Measurements from ENCODE around the gene PSEN2. TPM values are rescaled to one million over a fixed set of nuclear protein-coding genes. Genes with fewer than 3 reads are reported as not detected.

PSEN2 gene
- 10 to 100 TPM; 45.3 to 78.3 TPM for total RNA-seq

DNA sequence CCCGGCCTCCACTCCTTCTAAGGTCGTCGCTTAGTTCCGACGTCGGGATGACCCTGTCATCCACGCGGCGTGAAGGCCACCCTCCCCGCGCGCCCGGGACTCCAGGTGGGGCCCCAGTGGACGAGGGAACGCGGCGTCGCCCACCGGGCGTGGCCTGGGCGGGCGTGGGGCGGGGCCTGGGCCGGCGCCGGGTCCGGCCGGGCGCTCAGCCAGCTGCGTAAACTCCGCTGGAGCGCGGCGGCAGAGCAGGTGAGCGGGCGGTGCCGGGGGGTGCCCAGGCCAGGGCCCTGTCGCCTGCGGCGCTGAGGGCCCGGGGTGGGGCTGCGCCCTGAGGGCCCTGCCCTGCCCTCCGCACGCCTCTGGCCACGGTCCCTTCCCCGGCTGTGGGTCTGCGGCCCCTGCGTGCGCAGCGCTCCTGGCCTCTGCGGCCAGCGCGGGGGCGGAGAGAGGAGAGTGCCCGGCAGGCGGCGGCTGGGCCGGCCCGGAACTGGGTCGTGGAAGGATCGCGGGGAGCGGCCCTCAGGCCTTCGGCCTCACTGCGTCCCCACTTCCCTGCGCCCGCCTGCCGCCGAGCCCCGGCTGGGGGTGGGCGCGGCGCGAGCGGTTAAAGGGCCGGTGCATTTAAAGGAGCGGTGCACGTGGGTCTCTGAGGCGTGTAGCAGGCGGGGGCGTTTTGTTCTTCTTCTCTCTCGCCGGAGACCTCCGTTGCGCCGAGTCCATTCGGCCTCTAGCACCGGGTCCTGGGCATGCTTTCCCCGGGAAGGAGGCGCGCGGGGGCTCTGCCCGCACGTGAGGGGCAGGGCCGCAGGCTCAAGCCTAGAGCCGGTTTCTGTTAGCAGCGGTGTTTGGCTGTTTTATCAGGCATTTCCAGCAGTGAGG is at the start of gene PSEN2:
Gene PSEN2, plus strand, starts transcription at position 216 of the 879 bp plus-strand sequence. CDS start 11,292 bp downstream, outside the sequence.
- no peaks in the 10 kb centered on the region for H3K36me3 ChIP-seq
- H3K9me3 ChIP-seq, result no peaks in the 10 kb centered on the region
- H3K27ac ChIP-seq, result peak within 1 kb of the TSS; percentile 66 to 83
- intact Hi-C loops (cut with DNase I), result loop anchor here (2.0 kb wide), 1 partner anchor 66 kb away; no protein-coding TSS in a partner anchor
- no peak for TF ChIP-seq POLR2AphosphoS5 (IDR thresholded peaks at IDR 0.05)
- peak; percentile 49 for TF ChIP-seq POLR2A (IDR thresholded peaks at IDR 0.05)
- TF ChIP-seq, protein P1, sequence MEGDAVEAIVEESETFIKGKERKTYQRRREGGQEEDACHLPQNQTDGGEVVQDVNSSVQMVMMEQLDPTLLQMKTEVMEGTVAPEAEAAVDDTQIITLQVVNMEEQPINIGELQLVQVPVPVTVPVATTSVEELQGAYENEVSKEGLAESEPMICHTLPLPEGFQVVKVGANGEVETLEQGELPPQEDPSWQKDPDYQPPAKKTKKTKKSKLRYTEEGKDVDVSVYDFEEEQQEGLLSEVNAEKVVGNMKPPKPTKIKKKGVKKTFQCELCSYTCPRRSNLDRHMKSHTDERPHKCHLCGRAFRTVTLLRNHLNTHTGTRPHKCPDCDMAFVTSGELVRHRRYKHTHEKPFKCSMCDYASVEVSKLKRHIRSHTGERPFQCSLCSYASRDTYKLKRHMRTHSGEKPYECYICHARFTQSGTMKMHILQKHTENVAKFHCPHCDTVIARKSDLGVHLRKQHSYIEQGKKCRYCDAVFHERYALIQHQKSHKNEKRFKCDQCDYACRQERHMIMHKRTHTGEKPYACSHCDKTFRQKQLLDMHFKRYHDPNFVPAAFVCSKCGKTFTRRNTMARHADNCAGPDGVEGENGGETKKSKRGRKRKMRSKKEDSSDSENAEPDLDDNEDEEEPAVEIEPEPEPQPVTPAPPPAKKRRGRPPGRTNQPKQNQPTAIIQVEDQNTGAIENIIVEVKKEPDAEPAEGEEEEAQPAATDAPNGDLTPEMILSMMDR (IDR thresholded peaks at IDR 0.05), result peak in 3 of 4 experiments; percentile 18 to 44 (median 40)
- peaks cover 8% of the 10 kb centered on the region for H3K4me1 ChIP-seq (replicated peaks)
- H3K4me3 ChIP-seq, result peak within 1 kb of the TSS; percentile 73 to 87
- peak; percentile 61 for DNase-seq (ENCODE audit: low spot score)
- 1% methylated on average over 62 of the region's 97 CpGs for WGBS
- no peaks in the 10 kb centered on the region for H3K27me3 ChIP-seq (replicated peaks; ENCODE audit: insufficient read depth)

DNA sequence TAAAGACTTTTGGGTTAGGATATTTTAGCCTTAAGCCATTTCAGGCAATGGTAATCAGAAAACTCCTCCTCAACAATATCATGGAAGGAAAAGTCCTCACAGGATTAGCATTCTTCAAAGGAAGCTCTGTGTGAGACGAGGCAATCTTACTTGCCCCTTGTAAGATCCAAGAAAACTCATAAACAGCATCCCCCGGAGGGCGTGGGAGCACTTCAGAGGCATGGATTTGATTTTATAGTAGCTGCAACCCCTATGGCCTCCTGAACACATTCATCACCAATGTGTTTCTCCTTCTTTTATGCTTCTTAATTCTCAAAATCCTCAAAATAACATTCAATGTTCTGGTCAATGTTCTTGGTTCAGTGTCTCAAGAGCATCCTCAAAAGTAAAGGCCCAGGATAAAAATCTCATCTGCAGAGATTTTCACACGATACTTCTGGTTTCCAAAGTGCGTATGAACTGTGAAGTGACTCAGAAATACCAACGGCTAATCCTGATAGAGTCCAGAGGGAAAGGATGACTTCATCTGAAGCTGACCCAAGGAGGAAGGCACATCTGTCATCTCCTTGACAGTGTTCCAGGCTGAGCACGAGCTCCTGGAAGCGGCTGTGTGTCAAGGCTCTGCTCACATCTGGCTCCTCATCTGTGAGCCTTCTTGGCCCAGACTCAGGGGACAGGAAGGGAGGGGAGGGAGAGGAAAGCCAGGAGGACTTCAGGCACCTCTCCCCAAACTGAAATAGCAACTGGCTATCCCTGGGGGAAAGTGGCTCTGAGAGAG is 49.3 kb upstream of the PSEN2 start:
- peak; percentile 66 for TF ChIP-seq POLR2AphosphoS5 (IDR thresholded peaks at IDR 0.05)
- TF ChIP-seq, protein P1 (IDR thresholded peaks at IDR 0.05), result no peak
- Histone ChIP-seq H3K36me3 (no peaks in the 10 kb centered on the region), H3K27me3 (replicated peaks; ENCODE audit: insufficient read depth) (no peaks in the 10 kb centered on the region), H3K4me3 (no peak overlapping the region), H3K4me1 (replicated peaks) (no peaks in the 10 kb centered on the region), H3K27ac (peak overlapping the region; percentile 54 to 61), H3K9me3 (no peaks in the 10 kb centered on the region)
- peak; percentile 24 for DNase-seq (ENCODE audit: low spot score)
- WGBS, result 48% methylated on average over 8 of the region's 8 CpGs
- intact Hi-C loops (cut with DNase I), result loop anchor here (10.0 kb wide), 2 partner anchors 116 to 406 kb away; no protein-coding TSS in a partner anchor

DNA sequence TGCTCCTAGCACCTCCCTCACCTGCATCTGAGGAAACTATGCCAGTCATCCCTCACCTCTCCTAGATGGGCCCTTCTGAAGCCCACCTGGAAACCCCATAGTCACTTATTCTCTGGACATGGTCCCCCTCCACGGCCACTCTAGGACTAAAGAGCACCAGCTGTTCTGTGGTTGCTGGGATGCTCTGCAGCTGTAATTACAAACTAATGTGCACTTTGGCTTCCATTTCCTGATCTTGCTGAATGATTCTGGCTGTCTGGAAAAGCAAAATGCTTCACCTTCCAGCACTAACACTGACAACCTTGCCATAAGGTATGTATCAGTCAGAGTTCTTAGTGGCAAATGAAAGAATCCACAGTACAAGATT is 48.7 kb upstream of the PSEN2 start:
- H3K4me3 ChIP-seq, result no peak overlapping the region
- no peaks in the 10 kb centered on the region for H3K4me1 ChIP-seq (replicated peaks)
- DNase-seq (ENCODE audit: low spot score), result no peak
- TF ChIP-seq POLR2AphosphoS5 (IDR thresholded peaks at IDR 0.05), result no peak
- TF ChIP-seq, protein P1 (IDR thresholded peaks at IDR 0.05), result no peak
- H3K27me3 ChIP-seq (replicated peaks; ENCODE audit: insufficient read depth), result no peaks in the 10 kb centered on the region
- H3K36me3 ChIP-seq, result no peaks in the 10 kb centered on the region
- 40% methylated on average over 1 of the region's 1 CpG for WGBS
- intact Hi-C loops (cut with DNase I), result loop anchor here (10.0 kb wide), 2 partner anchors 117 to 407 kb away; no protein-coding TSS in a partner anchor
- peak overlapping the region; percentile 54 to 61 for H3K27ac ChIP-seq
- H3K9me3 ChIP-seq, result no peaks in the 10 kb centered on the region

DNA sequence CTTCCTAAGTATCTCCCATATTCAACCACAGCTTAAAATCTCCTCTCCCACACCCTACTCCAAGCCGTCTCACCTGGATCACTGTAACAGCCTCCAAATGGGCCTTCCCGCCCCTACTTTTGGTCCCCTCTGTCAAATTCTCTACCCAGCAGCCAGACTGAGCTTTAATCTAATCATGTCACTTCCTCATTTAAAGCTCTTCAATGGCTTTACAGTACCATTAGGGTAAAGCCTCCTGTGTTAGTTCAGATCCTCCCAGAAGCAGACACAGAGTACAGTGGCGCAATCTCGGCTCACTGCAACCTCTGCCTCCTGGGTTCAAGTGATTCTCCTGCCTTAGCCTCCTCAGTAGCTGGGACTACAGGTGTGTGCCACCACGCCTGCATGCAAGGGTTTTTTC is 46.8 kb upstream of the PSEN2 start:
- TF ChIP-seq POLR2AphosphoS5 (IDR thresholded peaks at IDR 0.05) (no peak), POLR2A (IDR thresholded peaks at IDR 0.05) (no peak)
- TF ChIP-seq, protein P1 (IDR thresholded peaks at IDR 0.05), result no peak
- H3K9me3 ChIP-seq, result no peaks in the 10 kb centered on the region
- H3K4me1 ChIP-seq (replicated peaks), result no peaks in the 10 kb centered on the region
- 95% methylated on average over 5 of the region's 5 CpGs for WGBS
- intact Hi-C loops (cut with DNase I), result loop anchor here (10.0 kb wide), 2 partner anchors 119 to 409 kb away; no protein-coding TSS in a partner anchor
- no peak overlapping the region for H3K27ac ChIP-seq
- H3K36me3 ChIP-seq, result no peaks in the 10 kb centered on the region
- no peak overlapping the region for H3K4me3 ChIP-seq
- DNase-seq (ENCODE audit: low spot score), result no peak
- H3K27me3 ChIP-seq (replicated peaks; ENCODE audit: insufficient read depth), result no peaks in the 10 kb centered on the region

All from prostate gland (tissue), 2 donors.